Fibroblast of skin of abdomen (primary cell): ENCODE measurements around the gene RPS25.
"Not testable (repeated sequence)": the region's sequence is repeated elsewhere in the genome, so short reads cannot be mapped to it uniquely, and the experiment has no call there.

Source experiments
- DNase-seq: peaks from one replicate; pipeline ENCODE4 v3.0.0-alpha.2; 2013

The RPS25 gene

DNA sequence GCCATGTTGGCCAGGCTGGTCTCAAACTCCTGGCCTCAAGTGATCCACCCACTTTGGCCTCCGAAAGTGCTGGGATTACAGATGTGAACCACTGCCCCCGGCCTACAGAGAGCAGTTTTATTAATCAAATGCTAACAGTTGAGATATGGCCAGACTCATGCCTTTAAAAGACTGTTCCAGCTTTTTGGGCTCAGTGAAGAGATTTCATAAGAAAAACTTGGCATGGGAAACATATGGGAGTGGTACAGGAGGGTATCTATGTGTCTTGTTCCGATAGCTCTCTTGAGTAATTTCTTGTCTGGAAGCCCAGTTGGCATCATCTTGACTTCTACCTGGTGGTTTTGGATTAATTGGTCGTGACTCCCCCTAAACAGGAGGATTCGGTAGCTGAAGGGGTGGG is 20.7 kb upstream of the RPS25 start:
- no peak for DNase-seq

- DNase-seq: no peak
Measured at GRCh38 chr11:119034813-119035212, 16.7 kb upstream of the RPS25 start.

DNA sequence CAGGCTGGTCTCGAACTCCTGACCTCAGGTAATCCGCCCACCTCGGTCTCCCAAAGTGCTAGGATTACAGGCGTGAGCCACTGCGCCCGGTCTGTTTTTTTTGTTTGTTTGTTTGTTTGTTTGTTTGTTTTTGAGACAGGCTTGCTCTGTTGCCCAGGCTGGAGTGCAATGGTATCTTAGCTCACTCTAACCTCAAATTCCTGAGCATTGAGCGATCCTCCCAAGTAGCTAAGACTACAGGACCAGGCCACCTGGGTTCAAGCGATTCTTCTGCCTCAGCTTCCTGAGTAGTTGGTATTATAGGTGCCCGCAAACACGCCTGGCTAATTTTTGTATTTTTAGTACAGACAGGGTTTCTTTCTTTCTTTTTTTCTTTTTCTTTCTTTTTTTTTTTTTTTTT is 15.3 kb upstream of the RPS25 start:
- not testable (repeated sequence) for DNase-seq

DNA sequence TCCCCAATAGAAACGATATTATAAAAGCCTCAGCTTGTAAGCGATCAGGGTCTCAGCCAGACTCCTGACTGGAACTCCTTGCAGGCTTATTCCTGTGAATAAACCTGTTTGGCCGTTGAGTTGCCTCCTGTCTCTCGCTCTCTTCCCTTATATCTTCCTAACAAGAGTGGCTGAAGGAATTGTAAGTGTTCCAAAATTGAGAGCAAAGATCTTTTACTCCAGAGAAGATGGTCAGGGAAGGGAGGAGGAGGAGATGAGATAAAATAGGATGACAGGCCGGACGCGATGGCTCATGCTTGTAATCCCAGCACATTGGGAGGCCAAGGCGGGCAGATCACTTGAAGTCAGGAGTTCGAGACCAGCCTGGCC is 13.8 kb upstream of the RPS25 start:
- DNase-seq: no peak

DNA sequence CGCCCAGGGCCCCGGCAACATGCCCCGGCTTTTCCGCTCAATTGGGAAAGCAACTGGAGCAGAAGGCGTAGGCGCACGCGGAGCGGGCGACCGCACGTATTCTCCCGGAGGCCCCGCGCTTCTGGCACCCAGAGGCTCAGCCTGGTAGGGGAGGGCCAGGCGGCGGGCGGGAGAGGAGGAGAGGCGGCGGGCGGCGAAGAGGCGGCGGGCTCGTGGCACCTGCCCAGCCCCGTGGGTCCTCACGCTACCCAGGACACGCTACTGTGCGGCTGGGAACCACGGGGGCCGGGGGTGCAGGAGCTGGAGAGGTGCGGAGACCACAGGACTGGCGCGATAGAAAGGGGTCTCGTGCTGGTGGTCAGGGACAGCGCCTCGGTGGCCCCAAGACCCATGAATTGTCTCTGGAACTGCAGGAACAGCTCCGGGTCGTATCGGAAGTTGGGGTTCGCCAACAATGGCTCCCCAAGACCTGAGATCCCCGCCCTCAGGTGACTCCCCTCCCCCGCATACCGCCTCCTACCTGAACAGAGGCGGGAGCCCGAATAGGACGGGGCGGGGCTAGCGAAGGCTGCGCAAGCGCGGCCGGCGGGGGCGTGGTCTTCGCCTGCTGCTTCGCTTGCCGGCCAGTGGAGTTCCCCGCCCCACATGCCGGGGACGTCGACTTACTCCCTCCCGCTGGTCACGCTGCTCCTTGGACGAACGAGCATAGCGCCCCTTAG is 12.3 kb upstream of the RPS25 start, which contains the start of gene SLC37A4:
TSS of gene SLC37A4 (minus strand) at position 549 of the 719 bp plus-strand sequence.
- peak; percentile 96 for DNase-seq

- DNase-seq: no peak
Measured at GRCh38 chr11:119030029-119030328, 11.8 kb upstream of the RPS25 start.

DNA sequence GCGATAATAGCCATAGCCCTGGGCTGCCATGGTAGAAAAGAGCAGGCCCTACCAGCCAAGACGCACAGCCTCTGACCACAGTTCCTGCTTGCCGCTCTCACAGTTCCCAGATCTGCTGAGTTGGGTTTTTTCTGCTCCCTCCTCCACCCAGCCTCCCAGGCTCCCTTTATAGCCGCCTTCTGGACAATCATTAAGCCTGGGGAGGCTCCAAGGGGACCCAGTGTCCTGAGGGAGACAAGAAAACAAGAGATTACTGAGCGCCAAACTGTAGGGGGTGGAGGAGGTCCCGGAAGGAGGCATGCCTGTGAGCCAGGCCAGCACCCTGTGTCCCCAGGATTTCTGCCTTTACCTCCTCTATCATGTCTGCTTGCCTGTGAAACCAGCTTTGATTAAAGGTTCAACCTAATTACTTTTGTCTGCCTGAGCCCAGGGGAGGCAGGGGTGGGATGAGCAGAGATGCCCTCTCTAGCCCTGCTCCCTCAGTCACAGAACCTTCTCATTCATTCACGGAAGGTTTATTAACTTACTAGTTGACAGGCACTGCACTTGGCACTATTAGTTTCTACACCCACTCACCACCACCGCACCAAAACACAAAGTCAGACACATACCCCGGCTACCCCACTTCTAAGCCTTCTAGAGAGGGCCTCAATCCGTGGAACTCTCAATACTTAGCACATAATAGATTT is 11.3 kb upstream of the RPS25 start:
- DNase-seq: no peak

DNA sequence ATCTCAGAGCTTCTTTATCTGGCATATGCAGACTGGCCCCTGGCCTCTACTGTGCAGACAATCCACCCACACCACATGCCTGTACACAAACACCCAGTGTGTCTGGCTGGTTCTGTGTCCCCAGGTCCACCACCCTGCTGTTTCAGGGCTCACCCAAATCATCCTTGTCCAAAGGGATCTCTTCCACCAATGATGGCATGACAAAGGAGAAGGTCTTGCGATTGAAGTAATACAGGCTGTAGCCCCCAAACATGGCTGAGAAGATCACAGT is 10.9 kb upstream of the RPS25 start:
- no peak for DNase-seq

DNA sequence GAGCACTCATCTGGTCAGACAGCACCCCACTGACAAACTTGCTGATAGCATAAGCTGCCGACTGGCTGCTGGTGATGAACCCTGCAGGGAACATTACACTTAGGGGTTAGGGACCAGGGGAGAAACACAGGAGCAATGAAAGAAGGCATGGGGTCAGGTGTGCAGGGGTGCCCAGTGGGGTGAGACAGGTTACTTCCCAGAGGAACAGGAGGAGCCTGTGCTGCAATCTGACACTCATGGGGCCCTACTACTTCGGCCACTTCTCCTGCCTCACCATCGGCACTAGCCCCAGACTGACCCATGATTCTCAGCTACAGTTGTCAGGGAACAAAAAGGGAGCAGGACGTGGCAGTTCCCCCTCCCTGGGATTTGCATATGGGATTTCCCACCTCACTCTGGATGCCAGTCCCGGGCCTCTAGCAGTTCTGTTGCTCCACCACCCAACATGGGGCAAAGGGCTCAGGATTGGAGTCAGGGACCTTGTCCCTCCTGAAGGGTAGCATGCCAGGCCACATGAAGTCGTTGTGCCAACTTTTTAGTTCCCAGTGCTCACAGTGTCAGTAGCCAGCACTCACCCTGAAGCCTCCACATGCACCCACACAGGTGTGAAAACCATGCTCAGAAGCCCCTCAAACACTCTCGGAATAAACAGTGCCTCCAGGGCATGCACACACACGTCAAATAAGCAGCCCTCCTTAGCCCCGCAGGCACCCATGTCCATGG is 10.4 kb upstream of the RPS25 start:
- DNase-seq: no peak

GRCh38 chr11:119027561-119028345 is 9.6 kb upstream of the RPS25 start:
- DNase-seq: no peak

DNA sequence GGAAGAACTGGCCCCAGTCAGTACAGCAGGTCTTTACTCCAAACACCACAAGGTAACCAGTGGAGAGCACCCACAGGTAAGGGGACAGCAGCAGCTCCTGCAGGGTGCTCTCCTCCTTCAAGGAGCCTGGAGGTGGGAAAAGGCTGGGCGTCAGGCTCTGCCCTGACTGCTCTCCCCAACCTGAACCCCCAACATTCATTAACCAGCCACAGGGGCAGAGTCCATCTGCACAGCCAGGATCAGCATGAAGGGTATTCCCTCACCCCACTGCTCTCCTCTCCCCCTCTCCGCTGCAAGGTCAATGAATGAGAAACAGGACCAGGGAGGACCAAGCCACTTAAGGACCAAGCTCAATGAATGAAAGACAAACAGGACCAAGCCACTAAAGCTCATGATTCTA is 8.8 kb upstream of the RPS25 start:
- DNase-seq: no peak

DNA sequence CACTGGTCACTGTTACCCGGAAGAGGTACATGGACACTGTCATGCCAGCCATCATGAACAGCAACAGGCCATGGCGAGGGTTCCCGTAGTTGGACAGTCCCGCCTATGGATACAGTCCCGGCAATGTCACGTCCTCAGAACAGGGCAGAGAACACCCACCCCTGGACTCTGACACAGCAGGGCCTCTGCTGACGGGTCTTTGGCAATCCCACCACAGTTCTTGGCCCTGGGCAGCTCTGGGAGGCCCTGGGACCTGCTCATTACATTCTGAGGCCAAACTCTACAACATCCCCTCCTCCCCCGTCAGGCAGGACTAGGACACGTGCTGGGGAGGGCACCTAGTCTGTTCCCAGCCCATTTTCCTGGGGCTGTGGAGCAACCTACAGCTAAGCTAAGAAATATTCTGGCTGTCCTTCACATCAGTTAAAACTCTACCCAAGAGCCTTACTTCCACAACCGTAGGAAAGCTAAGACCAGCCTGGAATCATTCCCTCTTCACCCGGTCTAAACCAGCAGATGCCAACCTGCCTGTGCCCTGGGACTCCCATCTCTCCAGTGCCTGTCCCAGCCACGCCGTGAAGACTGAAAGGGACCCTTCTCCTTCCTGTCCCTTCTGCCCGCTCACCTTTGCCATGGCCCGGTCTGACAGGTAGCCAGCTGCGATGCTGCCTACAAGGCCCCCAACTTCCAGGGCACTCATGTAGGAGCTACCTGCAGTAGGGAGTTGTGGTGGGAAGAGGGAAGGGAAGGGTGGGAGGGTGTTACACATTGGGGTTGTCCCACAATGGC is 8.0 kb upstream of the RPS25 start:
- no peak for DNase-seq

GRCh38 chr11:119025541-119025940 is 7.4 kb upstream of the RPS25 start:
- DNase-seq: no peak

DNA sequence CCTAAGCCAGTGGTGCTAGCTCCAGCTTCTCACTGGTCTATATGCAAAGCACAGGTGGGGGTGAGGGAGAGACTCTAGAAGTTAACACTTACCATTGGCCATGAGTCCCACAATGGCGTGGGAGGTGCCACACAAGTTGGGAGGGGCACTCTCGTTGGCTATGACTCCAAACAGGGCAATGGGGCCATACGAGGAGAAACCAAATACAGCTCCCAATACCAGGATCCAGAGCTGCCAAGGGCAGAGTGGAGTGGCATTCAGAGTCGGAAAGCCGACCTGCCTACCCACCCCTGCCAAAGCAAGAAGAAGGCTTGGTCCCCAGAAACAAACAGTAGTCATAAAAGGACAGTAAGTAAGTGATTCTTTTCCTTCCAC is 6.9 kb upstream of the RPS25 start:
- DNase-seq: no peak

- no peak for DNase-seq
Measured at GRCh38 chr11:119024430-119025098, 6.4 kb upstream of the RPS25 start.

DNA sequence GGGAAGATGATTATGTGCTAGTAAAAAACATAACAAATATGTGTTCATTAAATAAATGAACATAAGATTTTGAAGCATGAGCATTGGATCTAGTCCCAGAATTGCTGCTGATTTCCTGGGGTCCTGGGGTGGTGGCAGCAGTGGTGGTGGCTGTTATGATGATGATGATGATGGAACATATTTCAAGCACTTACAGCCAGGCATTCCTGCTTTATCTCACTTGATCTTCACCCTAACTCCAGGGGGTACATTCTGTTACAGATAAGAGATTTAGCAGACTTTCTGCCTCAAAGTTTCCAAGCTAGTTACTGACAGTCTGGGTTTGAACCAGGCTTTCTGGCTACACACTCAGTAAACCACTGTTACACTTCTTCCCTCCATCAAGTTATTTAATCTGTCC is 5.6 kb upstream of the RPS25 start:
- DNase-seq: no peak

DNA sequence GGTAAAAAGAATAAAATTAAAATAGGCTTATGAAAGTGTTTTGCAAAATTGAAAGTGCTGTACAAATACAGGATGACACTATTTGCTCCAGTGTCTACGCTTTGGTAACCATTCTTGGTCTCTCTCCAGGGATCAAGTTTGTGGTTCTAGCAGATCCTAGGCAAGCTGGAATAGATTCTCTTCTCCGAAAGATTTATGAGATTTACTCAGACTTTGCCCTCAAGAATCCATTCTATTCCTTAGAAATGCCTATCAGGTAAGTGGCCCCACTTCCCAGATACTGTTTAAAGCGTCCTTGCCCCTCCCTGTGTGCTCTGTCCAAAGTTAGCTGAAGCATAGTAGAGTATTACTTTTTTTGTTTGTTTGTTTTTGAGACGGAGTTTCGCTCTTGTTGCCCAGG is 3.5 kb upstream of the RPS25 start:
- DNase-seq: no peak

GRCh38 chr11:119019996-119020395 is 1.9 kb upstream of the RPS25 start:
- no peak for DNase-seq

DNA sequence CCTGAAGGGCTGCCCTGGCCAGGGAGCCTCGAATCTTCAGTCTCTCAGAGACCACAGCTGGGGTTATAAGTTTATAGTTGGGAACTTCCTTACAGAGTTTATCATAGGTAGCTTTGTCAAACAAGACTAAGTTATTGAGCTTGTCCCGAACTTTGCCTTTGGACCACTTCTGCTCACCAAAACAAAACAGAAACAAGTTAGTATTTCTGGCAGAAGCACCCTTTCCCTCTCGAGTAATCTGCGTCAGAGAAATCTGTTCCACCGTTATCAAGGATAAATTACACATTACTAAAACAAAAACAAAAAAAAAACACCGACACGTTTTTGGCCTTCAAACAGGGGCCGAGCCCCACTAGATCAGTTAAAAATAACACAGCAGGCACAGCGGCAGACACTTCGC is 766 bp downstream of the RPS25 start:
- not testable (repeated sequence) for DNase-seq

DNA sequence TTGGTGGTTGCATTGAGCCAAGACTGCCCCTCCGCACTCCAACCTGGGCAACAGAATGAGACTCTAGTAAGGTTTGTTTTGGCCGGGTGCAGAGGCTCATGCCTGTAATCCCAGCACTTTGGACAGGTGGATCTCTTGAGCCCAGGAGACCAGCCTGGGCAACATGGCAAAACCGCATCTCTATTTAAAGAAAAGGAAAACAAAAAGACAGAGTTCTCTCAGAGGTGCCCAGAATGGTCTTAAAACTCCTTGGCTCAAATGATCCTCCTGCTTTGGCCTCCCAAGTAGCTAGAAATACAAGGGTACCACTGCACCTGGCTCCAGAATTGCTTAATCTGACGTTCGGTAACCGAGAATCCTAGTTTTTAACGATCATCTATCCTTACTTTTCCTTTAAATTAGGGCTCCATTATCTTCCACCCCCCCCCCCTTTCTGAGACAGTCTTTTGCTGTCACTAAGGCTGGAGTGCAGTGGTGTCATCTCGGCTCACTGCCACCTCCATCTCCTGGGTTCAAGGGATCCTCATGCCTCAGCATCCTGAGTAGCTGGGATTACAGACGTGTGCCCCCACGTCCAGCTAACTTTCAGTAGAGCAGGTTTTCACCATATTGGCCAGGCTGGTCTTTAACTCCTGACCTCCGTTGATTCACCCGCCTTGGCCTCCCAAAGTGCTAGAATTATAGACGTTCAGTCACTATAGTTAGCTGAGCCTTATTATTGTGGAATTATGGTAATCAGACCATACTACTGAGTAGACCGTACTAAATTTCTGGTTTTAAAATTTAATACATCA is 1.7 kb downstream of the RPS25 start:
- DNase-seq: no peak

DNA sequence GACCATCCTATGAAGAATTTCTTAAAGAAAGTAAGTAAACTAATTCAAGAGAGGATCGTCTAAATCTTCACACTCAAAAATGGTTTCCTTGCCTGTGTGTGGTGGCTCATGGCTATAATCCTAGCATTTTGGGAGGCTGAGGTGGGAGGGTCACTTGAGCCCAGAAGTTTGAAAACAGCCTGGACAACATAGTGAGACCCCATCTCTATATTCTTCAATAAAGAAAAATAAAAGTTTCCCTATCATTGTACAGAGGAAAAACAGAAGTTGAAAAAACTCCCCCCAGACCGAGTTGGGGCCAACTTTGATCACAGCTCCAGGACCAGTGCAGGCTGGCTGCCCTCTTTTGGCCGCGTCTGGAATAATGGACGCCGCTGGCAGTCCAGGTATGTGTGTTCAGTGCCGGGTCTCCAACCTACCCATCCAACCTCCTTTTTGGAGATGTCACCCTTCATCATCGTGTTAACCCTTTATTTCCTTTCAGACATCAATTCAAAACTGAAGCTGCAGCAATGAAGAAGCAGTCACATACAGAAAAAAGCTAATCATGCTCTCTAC is 3.0 kb downstream of the RPS25 start:
- DNase-seq: no peak
